Memory B cell (primary cell): ENCODE results near the gene CC2D1A.

Experiments
- ATAC-seq: fragments of 150-1000 bp; cut with Tn5 transposase; 2 replicates; pipeline ENCODE4 v1.10.0; 2021; ENCODE audit warnings: low read depth, mild to moderate bottlenecking, moderate library complexity
- DNase-seq, 2 donors: peaks; one replicate each; pipeline ENCODE4 v3.0.0; 2022; ENCODE audit warnings: low spot score in 2 of 2
- H3K27ac Mint-ChIP-seq: one replicate; pipeline ENCODE4 v1.8.0; 2022; ENCODE audit warnings: mild to moderate bottlenecking, moderate library complexity, mixed read lengths
- H3K27me3 Mint-ChIP-seq: one replicate; pipeline ENCODE4 v1.8.0; 2022; ENCODE audit warnings: mixed read lengths
- H3K36me3 Mint-ChIP-seq: one replicate; pipeline ENCODE4 v1.8.0; 2022; ENCODE audit warnings: mild to moderate bottlenecking, mixed read lengths
- H3K4me1 Mint-ChIP-seq: one replicate; pipeline ENCODE4 v1.8.0; 2022; ENCODE audit warnings: mixed read lengths
- H3K4me3 Mint-ChIP-seq: one replicate; pipeline ENCODE4 v1.8.0; 2022; ENCODE audit warnings: mild to moderate bottlenecking, moderate library complexity, mixed read lengths
- H3K9me3 Mint-ChIP-seq: one replicate; pipeline ENCODE4 v1.8.0; 2022; ENCODE audit warnings: mixed read lengths

CC2D1A gene

DNA sequence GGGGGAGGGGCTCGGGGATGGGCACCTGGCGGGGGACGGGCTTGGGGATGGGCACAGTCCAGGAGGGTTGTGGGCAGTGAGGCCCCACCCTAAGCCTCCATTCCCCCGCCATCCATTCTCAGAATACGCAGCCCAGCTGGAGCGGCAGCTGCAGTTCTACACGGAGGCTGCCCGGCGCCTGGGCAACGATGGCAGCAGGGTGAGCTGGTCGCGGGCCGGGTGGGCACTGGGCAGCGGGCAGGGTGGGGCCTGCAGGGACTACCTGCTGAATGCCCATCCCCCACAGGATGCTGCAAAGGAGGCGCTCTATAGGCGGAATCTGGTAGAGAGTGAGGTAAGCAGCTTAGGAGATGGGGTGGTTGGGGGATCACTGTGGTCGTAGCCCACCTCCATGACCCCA, 24.0 kb downstream of the CC2D1A start:
- Mint-ChIP-seq H3K4me1 (peaks cover 11% of the 10 kb centered on the region), H3K9me3 (no peaks in the 10 kb centered on the region), H3K27me3 (peaks cover 9% of the 10 kb centered on the region), H3K4me3 (no peak overlapping the region), H3K36me3 (peaks cover 13% of the 10 kb centered on the region), H3K27ac (no peak overlapping the region)
- no peak for DNase-seq
- no peak for ATAC-seq

- Mint-ChIP-seq H3K36me3 (peaks cover 12% of the 10 kb centered on the region), H3K4me1 (peaks cover 11% of the 10 kb centered on the region), H3K27me3 (peaks cover 9% of the 10 kb centered on the region), H3K4me3 (no peak overlapping the region), H3K27ac (no peak overlapping the region), H3K9me3 (no peaks in the 10 kb centered on the region)
- DNase-seq, result no peak
- ATAC-seq, result no peak
These were observed 24.4 kb downstream of the CC2D1A start for GRCh38 chr19:13930402-13930801.

DNA sequence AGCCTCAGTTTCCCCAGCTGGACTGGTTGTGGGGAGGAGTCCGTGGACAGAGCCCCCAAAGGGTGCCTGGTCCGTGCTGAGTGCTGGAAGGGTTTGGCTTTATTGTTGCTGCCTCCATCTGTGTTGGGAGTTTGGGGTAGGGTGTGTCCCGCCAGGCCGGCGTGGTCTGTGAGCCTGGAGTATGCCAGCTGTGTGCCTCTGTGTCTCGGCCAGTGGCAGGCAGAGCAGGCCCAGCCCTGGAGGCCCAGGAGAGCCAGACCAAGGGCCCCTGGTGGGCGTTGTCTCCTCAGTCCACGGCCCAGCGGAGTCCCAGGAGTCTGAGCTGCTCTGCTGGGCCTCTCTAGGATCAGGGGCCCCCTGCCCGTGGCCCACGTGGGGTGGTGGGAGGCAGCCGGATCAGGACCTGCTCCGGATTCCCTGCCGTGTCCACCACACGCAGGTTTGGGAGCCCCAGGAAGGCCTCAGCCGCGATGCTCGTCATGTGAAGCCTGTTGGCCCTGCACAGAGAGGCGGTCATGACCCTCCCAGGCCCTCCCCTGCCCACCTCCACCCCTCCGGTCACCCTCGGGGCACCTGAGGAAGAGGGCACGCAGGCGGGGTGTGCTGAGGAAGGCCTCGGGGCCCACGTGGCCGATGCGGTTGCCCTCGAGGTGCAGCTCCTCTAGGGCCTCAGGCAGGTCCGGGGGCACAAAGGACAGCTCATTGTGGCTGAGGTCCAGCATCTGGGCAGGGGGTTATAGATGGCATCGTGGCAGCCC, 25.6 kb downstream of the CC2D1A start:
- DNase-seq (no peak), ATAC-seq (no peak)
- Mint-ChIP-seq H3K4me1 (peaks cover 11% of the 10 kb centered on the region), H3K27ac (no peak overlapping the region), H3K4me3 (no peak overlapping the region), H3K36me3 (peaks cover 10% of the 10 kb centered on the region), H3K9me3 (no peaks in the 10 kb centered on the region), H3K27me3 (peaks cover 12% of the 10 kb centered on the region)

DNA sequence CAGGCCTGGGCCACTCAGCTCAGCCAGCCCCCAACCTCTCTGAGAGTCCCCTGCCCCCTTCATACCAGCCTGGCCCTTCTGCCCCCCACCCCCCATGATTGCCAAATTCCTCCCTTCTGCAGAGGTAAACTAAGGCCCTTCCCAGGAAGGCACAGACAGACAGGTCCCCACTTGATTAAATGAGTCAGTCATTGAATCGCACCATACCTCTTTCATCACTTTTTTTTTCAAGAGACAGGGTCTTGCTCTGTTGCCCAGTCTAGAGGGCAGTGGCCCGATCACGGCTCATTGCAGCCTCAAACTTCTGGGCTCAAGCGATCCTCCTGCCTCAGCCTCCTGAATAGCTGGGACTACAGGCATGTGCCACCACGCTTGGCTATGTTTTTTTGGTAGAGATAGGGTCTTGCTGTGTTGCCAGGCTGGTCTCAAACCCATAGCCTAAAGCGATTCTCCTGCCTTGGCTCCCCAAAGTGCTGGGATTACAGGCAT, 26.2 kb downstream of the CC2D1A start:
- H3K27ac Mint-ChIP-seq, result no peak overlapping the region
- H3K27me3 Mint-ChIP-seq, result peaks cover 12% of the 10 kb centered on the region
- H3K36me3 Mint-ChIP-seq, result peaks cover 7% of the 10 kb centered on the region
- ATAC-seq, result no peak
- H3K4me1 Mint-ChIP-seq, result peaks cover 11% of the 10 kb centered on the region
- H3K4me3 Mint-ChIP-seq, result no peak overlapping the region
- DNase-seq, result no peak
- no peaks in the 10 kb centered on the region for H3K9me3 Mint-ChIP-seq

DNA sequence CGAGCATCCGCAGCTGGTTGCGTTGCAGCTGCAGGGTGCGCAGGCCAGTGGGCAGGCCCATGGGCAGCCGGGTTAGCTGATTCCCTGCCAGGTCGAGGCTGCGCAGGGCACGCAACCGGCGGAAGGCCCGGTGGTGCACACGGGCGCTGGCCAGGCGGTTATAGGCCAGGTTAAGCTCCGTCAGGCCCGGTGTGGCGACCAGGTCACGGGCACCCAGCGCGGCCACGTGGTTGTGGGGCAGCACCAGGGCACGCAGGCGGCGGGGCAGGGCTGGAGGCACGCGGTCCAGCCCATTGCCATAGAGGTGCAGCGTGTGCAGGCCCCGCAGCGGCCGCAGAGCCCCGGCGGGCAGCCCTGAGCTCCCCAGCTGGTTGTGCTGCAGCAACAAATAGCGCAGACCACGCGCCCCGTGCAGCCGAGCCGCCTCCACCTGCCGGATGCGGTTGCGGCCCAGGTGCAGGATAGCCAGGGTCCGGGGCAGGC, 27.0 kb downstream of the CC2D1A start:
- Mint-ChIP-seq H3K36me3 (peaks cover 6% of the 10 kb centered on the region), H3K9me3 (no peaks in the 10 kb centered on the region), H3K4me1 (peaks cover 16% of the 10 kb centered on the region), H3K27me3 (peaks cover 17% of the 10 kb centered on the region), H3K4me3 (no peak overlapping the region), H3K27ac (no peak overlapping the region)
- ATAC-seq (no peak), DNase-seq (no peak)

GRCh38 chr19:13934785-13935109, 28.7 kb downstream of the CC2D1A start:
- H3K27ac Mint-ChIP-seq, result peak overlapping the region; percentile 14

DNA sequence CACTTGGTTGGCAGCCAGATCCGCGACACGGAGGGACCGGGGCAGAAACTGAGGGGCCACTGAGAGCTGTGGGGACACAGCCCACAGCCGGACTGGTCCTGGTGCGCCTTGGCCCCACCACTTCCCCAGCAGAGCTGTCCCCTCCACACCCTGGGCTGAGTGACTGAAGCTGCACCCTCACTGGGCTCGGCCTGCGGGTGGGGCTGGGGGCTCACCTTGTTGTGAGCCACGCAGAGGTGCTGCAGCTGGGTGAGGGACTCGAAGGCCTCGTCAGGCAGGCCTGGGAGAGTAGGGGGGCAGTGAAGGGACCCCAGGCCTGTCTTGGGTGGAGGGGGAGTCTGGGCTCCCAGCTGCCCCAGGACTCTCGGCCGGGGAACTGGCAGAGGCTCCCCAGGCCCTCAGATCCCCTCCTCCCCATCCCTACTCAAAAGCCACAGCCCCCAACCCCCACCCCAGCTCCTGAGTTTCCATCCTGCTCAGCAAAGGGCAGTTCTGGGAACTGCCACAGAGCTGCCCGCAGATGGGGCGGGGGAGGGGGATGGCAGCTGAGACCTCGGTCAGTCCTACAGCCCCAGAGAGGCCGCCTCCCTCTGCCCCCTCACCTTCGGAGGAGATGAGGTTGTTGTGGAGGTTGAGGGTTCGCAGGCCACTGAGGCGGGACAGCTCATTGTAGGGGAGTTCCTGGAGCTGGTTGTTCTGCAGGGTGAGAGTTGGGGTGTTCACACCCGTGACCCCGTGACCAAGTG, 29.9 kb downstream of the CC2D1A start:
- Mint-ChIP-seq H3K9me3 (no peaks in the 10 kb centered on the region), H3K27me3 (peaks cover 17% of the 10 kb centered on the region), H3K36me3 (peaks cover 2% of the 10 kb centered on the region), H3K4me1 (peaks cover 16% of the 10 kb centered on the region), H3K4me3 (no peak overlapping the region), H3K27ac (no peak overlapping the region)
- no peak for DNase-seq
- no peak for ATAC-seq

More at GRCh38 chr19:13934785-13935109, 28.7 kb downstream of the CC2D1A start:
- Mint-ChIP-seq H3K36me3 (peaks cover 2% of the 10 kb centered on the region), H3K4me3 (no peak overlapping the region), H3K27me3 (peaks cover 17% of the 10 kb centered on the region), H3K9me3 (no peaks in the 10 kb centered on the region), H3K4me1 (peaks cover 16% of the 10 kb centered on the region)
- no peak for ATAC-seq
- DNase-seq, result no peak

DNA sequence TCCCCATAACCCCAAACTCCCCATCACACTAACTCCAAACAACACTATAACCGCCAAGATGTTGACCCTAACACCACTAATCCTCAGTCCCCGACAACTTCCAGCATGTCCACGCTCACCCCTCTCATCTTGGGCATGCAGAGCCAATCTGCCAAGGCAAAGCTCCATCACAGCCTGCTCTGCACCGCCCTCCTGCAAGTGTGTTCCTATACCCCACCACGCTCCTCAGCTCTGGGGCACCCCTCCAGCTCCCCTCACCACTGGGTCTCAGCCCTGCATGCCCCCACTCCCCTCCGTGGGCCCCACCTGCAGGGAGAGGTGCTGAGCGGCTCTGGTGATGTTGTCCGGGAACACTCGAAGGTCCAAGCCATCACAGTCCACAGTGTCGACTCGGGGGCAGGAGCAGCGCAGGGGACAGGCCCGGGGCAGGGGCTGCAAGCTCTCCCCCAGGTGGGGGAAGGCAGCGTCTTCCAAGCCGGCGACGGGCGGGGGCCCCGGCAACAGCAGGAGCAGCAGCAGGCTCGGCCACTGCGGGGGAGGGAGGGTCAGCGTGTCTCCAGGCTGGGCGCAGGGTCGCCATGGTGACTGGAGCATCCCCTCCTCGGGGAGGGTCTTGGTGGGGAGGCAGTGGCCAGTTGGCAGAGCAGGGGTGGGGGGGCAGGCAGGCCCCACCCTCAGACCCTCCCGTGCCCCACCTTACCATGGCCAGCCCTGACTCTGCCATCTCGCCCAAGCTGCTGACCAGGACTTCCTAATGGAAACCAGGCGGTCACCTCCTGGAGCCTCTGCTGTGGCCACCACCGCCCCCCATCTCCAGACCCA, 31.7 kb downstream of the CC2D1A start:
- DNase-seq (no peak), ATAC-seq (no peak)
- Mint-ChIP-seq H3K27ac (no peak overlapping the region), H3K27me3 (peaks cover 17% of the 10 kb centered on the region), H3K9me3 (no peaks in the 10 kb centered on the region), H3K4me1 (peaks cover 16% of the 10 kb centered on the region), H3K36me3 (no peaks in the 10 kb centered on the region), H3K4me3 (no peak overlapping the region)

GRCh38 chr19:13938301-13939064, 32.5 kb downstream of the CC2D1A start, which contains the start of gene PODNL1:
Gene PODNL1, minus strand, starts transcription at chr19:13938417. Its CDS starts 236 bp downstream, at chr19:13938181.
- DNase-seq, result no peak
- ATAC-seq, result no peak

DNA sequence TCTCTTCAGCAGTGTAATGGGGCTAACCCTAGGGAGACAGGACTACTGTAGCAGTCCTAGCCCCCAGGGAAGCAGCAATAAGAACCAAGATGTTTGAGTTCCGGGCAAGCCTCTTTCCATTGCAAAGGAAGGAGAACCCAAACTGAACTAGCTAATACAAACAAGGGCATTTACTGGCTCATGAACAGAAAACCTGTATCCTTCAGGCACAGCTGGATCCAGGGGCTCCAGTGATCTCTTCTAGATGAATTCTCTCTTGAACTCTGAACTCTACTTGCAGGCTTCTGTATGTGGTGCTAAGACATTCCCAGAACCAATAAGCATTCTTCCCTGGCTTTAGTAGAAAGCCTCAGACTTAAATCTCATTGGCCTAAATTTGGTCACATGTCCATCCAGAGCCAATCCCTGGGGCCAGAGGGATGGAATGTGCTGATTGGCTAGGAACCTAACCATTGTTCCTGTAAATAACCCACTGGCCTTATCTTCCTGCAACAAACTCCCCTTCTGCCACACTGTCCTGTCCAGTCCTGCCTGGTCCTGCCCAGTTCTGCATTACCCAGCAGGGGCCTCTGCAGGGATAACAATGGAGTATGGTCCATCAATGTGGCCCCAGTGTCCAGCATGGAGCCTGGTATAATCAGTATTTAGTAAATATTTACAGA, 36.2 kb downstream of the CC2D1A start:
- Mint-ChIP-seq H3K27ac (no peak overlapping the region), H3K4me3 (no peak overlapping the region), H3K9me3 (no peaks in the 10 kb centered on the region), H3K36me3 (no peaks in the 10 kb centered on the region), H3K4me1 (peaks cover 4% of the 10 kb centered on the region), H3K27me3 (peaks cover 5% of the 10 kb centered on the region)
- ATAC-seq (no peak), DNase-seq (no peak)

More at GRCh38 chr19:13938301-13939064, 32.5 kb downstream of the CC2D1A start, which contains the start of gene PODNL1:
- no peaks in the 10 kb centered on the region for H3K36me3 Mint-ChIP-seq
- no peak within 1 kb of the TSS for H3K27ac Mint-ChIP-seq
- H3K4me1 Mint-ChIP-seq, result peaks cover 16% of the 10 kb centered on the region
- no peaks in the 10 kb centered on the region for H3K9me3 Mint-ChIP-seq
- no peak within 1 kb of the TSS for H3K4me3 Mint-ChIP-seq
- peaks cover 15% of the 10 kb centered on the region for H3K27me3 Mint-ChIP-seq

DNA sequence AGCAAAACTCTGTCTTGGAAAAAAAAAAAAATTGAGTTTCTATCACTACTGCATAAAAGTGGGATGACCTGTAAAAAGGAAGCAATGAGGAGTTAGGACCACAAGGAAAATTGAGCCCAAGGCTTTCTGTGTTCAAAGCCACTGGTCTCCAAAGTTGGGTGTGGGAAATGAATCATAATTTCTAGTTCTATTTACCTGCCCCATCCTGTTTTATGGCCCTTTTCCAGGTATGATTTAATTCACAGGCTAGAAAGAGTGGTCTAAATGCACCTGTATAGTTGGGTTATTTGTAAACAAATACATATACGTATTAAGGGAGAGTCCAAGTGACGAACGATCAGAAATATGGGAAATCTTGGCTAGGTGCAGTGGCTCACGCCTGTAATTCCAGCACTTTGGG, 40.4 kb downstream of the CC2D1A start:
- H3K4me3 Mint-ChIP-seq, result no peak overlapping the region
- H3K36me3 Mint-ChIP-seq, result no peaks in the 10 kb centered on the region
- no peaks in the 10 kb centered on the region for H3K27me3 Mint-ChIP-seq
- no peak overlapping the region for H3K27ac Mint-ChIP-seq
- ATAC-seq (no peak), DNase-seq (no peak)
- no peaks in the 10 kb centered on the region for H3K9me3 Mint-ChIP-seq
- H3K4me1 Mint-ChIP-seq, result no peaks in the 10 kb centered on the region

GRCh38 chr19:13951043-13951442, 45.0 kb downstream of the CC2D1A start:
- no peak for ATAC-seq
- Mint-ChIP-seq H3K4me3 (no peak overlapping the region), H3K4me1 (peaks cover 7% of the 10 kb centered on the region), H3K27me3 (no peaks in the 10 kb centered on the region), H3K9me3 (no peaks in the 10 kb centered on the region), H3K36me3 (peaks cover 7% of the 10 kb centered on the region), H3K27ac (no peak overlapping the region)
- no peak for DNase-seq

DNA sequence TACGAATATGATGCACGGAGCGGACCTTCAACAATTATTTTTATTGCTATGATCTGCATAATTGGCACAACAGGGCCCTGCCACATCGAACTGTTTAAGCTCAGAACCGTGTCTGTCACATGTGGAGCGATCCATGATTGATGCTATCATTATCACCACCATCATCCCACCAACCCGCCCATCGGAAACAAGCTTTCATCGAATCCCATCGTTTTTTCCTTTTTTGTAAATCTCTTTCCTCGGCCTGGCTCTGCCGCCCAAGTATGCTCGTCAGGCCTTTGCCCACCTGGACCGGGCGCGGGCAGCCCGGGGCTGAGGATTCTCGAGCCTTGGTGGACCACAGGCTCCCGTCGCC, 45.8 kb downstream of the CC2D1A start:
- peak overlapping the region; percentile 99 for H3K4me3 Mint-ChIP-seq
- ATAC-seq, result no peak
- DNase-seq, result no peak
- peaks cover 7% of the 10 kb centered on the region for H3K36me3 Mint-ChIP-seq
- H3K9me3 Mint-ChIP-seq, result no peaks in the 10 kb centered on the region
- no peaks in the 10 kb centered on the region for H3K27me3 Mint-ChIP-seq
- peak overlapping the region; percentile 91 for H3K27ac Mint-ChIP-seq
- peaks cover 7% of the 10 kb centered on the region for H3K4me1 Mint-ChIP-seq
